ENCODE measurements around the gene GLUL. TPM values are rescaled to one million over a fixed set of nuclear protein-coding genes. Genes with fewer than 3 reads are reported as not detected.

Gene GLUL
- polyA plus RNA-seq, 2 of the 4 experiments (the other 2 are of a cell fraction): 26.9 to 33.0 TPM

DNA sequence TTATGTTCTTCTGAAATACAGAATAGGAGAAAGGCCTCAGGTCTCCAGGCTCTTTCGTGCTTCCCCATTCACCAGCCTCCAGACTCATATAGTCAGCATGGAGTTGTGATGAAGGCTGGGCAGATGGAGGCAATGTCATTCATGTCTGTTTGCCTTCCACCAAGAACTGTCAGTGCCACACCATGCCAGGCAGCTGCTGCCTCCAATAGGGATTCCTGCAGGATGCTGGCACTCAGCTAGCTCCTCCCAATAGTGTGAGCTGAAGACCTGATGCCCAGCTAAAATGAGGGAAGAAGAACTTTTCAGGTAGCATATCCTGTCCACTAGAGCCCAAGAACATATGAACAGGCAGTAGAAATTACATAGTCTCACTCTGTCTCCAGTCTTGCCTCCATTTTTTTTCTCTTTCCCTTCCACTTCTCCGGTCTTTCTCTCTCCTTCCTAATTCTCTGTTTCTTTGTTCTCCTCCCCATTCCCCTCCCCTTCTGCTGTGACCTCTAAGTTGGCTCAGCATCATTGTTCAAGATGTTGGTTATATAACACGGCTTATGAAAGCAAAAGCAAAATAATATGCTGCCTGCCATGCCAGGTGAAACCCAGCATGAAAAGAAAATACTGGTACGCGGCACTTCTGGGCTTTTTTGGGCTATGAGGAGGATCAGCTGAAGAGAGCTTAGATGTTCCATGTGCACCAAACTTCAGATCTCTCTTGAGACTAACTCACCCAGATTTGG lies 17.3 kb downstream of the GLUL start:
- ChIA-PET CTCF (interaction anchor here (0.7 to 1.3 kb wide), 2 partner anchors 23 to 307 kb away, joined by 3 to 4 read pairs; no protein-coding TSS in a partner anchor), POLR2A (no interaction called here)
- Histone ChIP-seq H3K4me1 (no peaks in the 10 kb centered on the region), H3K9me3 (no peaks in the 10 kb centered on the region), H3K4me3 (no peak overlapping the region), H3K27ac (no peak overlapping the region), H3K4me2 (no peak overlapping the region)
- TF ChIP-seq RNF2 (IDR thresholded peaks at IDR 0.05; ENCODE audit: borderline replicate concordance, low read depth) (no peak), JUNB (IDR thresholded peaks at IDR 0.05) (no peak)
- FAIRE-seq (no peak), DNase-seq (ENCODE audit: low read depth in 1 of 2, low spot score in 1 of 2) (no peak), ATAC-seq (no peak)
- 72% methylated on average over 5 of the region's 5 CpGs for WGBS (ENCODE audit: missing lambda C conversion rate)

DNA sequence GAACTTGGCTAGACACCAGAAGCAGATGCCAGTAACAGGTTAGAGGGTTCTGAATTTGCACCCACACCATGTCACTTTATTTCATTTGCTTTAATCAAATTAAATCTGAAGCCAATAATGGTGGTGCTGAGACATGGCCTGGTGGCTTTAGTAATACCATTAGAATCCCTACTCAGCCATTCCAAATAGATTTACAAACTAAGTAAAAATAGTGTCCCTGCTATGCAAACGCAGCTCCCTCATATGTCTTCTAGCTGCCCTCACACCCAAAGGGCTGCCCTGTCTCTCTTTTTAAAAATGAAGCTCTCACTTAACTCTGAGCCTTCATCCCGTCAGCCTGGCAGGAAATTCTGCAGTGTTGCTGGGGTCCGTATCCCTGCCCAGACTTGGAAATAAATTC lies 21.1 kb downstream of the GLUL start:
- Histone ChIP-seq H3K4me3 (no peak overlapping the region), H3K9me3 (no peaks in the 10 kb centered on the region), H3K4me1 (no peaks in the 10 kb centered on the region), H3K27ac (no peak overlapping the region), H3K4me2 (no peak overlapping the region)
- 43% methylated on average over 3 of the region's 3 CpGs for whole genome bisulfite sequencing (ENCODE audit: missing lambda C conversion rate)
- FAIRE-seq (no peak), DNase-seq (ENCODE audit: low read depth in 1 of 2, low spot score in 1 of 2) (no peak), ATAC-seq (no peak)
- CTCF ChIA-PET: no interaction called here
- TF ChIP-seq SREBF2 (IDR thresholded peaks at IDR 0.05) (no peak), RFX5 (IDR thresholded peaks at IDR 0.05) (no peak), HDAC2 (IDR thresholded peaks at IDR 0.05) (no peak), KDM5A (IDR thresholded peaks at IDR 0.05) (no peak), HEYL (CRISPR knock-in tag; IDR thresholded peaks at IDR 0.05) (no peak), FOSB (CRISPR knock-in tag; IDR thresholded peaks at IDR 0.05) (no peak), NFE2L2 (conservative IDR thresholded peaks at IDR 0.05; ENCODE audit: low read length) (no peak), NR3C1 (IDR thresholded peaks at IDR 0.05) (no peak), FOSL2 (IDR thresholded peaks at IDR 0.05) (no peak), FOSL2 (CRISPR knock-in tag; IDR thresholded peaks at IDR 0.05) (no peak)
- TF ChIP-seq, protein P1, sequence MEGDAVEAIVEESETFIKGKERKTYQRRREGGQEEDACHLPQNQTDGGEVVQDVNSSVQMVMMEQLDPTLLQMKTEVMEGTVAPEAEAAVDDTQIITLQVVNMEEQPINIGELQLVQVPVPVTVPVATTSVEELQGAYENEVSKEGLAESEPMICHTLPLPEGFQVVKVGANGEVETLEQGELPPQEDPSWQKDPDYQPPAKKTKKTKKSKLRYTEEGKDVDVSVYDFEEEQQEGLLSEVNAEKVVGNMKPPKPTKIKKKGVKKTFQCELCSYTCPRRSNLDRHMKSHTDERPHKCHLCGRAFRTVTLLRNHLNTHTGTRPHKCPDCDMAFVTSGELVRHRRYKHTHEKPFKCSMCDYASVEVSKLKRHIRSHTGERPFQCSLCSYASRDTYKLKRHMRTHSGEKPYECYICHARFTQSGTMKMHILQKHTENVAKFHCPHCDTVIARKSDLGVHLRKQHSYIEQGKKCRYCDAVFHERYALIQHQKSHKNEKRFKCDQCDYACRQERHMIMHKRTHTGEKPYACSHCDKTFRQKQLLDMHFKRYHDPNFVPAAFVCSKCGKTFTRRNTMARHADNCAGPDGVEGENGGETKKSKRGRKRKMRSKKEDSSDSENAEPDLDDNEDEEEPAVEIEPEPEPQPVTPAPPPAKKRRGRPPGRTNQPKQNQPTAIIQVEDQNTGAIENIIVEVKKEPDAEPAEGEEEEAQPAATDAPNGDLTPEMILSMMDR (IDR thresholded peaks at IDR 0.05): no peak
- POLR2A ChIA-PET: no interaction called here

DNA sequence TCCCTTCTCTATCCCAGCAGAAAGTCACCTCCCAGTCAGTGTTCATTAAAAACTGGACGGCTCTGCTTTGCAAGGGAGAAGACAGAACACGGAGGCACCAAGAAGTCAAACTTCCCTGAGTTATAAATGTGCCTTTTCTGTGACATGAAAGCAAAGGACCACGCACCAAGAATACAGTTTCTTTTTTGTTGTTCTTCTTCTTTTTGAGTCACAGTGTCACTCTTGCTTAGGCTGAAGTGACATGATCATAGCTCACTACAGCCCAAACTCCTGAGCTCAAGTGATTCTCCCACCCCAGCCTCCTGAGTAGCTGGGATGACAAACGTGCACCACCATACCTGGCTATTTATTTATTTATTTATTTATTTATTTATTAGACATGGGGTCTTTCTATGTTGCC lies 22.7 kb downstream of the GLUL start:
- no peak for ATAC-seq
- CTCF ChIA-PET: no interaction called here
- H3K27ac ChIP-seq: no peak overlapping the region
- POLR2A ChIA-PET: no interaction called here
- FAIRE-seq: no peak
- no peaks in the 10 kb centered on the region for H3K9me3 ChIP-seq
- no peak overlapping the region for H3K4me2 ChIP-seq
- WGBS (ENCODE audit: missing lambda C conversion rate): 41% methylated on average over 4 of the region's 4 CpGs
- H3K4me1 ChIP-seq: no peaks in the 10 kb centered on the region
- no peak for DNase-seq (ENCODE audit: low read depth in 1 of 2, low spot score in 1 of 2)
- no peak for TF ChIP-seq CBX8 (IDR thresholded peaks at IDR 0.05)
- TF ChIP-seq ESRRA (IDR thresholded peaks at IDR 0.05; ENCODE audit: borderline replicate concordance, low read length): no peak
- TF ChIP-seq EP300 (IDR thresholded peaks at IDR 0.05): no peak
- no peak for TF ChIP-seq CEBPB (IDR thresholded peaks at IDR 0.05)
- H3K4me3 ChIP-seq: no peak overlapping the region

DNA sequence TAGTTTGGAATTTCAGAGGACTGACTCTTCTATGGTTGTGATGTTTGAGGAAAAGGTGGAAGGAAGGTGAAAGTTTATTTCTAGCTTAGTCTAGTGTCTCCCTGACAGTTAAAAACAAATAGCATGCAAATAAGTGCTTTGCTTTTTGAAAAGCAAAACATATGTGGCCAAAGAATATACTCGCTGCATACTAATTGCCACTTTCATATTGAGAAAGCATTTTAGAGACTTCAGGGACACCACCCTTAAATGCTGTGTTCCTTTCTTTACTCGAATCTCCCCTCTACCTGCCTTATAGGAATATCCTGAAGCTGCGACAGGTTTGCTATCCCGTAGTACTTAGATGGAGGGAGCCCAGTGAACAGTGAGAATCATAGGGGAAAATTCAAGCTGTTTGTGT lies 23.2 kb downstream of the GLUL start:
- ChIA-PET POLR2A (no interaction called here), CTCF (no interaction called here)
- H3K4me1 ChIP-seq: no peaks in the 10 kb centered on the region
- TF ChIP-seq, protein P2, sequence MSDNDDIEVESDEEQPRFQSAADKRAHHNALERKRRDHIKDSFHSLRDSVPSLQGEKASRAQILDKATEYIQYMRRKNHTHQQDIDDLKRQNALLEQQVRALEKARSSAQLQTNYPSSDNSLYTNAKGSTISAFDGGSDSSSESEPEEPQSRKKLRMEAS (IDR thresholded peaks at IDR 0.05): no peak
- TF ChIP-seq FOXS1 (CRISPR knock-in tag; IDR thresholded peaks at IDR 0.05) (no peak), GATA3 (IDR thresholded peaks at IDR 0.05; ENCODE audit: borderline replicate concordance) (no peak), JUNB (IDR thresholded peaks at IDR 0.05) (no peak), KDM1A (IDR thresholded peaks at IDR 0.05; ENCODE audit: low read depth) (no peak), RNF2 (IDR thresholded peaks at IDR 0.05; ENCODE audit: borderline replicate concordance, low read depth) (no peak), HOXB5 (CRISPR knock-in tag; IDR thresholded peaks at IDR 0.05) (no peak)
- TF ChIP-seq, protein P3, sequence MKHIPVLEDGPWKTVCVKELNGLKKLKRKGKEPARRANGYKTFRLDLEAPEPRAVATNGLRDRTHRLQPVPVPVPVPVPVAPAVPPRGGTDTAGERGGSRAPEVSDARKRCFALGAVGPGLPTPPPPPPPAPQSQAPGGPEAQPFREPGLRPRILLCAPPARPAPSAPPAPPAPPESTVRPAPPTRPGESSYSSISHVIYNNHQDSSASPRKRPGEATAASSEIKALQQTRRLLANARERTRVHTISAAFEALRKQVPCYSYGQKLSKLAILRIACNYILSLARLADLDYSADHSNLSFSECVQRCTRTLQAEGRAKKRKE (CRISPR knock-in tag; IDR thresholded peaks at IDR 0.05; ENCODE audit: low read depth): no peak
- TF ChIP-seq, protein P1 (IDR thresholded peaks at IDR 0.05): no peak
- H3K4me2 ChIP-seq: no peak overlapping the region
- FAIRE-seq (no peak), DNase-seq (ENCODE audit: low read depth in 1 of 2, low spot score in 1 of 2) (no peak), ATAC-seq (no peak)
- H3K9me3 ChIP-seq: no peaks in the 10 kb centered on the region
- H3K4me3 ChIP-seq: no peak overlapping the region
- 53% methylated on average over 4 of the region's 4 CpGs for WGBS (ENCODE audit: missing lambda C conversion rate)
- no peak overlapping the region for H3K27ac ChIP-seq
